Lower lobe of right lung (tissue), 2 donors: ENCODE data around the gene AP1M1. TPM values are rescaled to one million over a fixed set of nuclear protein-coding genes. Genes with fewer than 3 reads are reported as not detected.

ENCODE experiments used
- ATAC-seq, 2 donors: fragments of 200-7000 bp; cut with Tn5 transposase; one replicate each; pipeline ENCODE4 v1.9.1; 2020 to 2022; ENCODE audit warnings: mild to moderate bottlenecking in 2 of 2, moderate library complexity in 2 of 2
- DNase-seq: peaks from one replicate; pipeline ENCODE4 v3.0.0-alpha.2; 2020
- H3K27ac ChIP-seq: fragments of 200-600 bp; one replicate; pipeline ENCODE4 v1.8.0; 2022
- H3K27me3 ChIP-seq: fragments of 200-600 bp; one replicate; pipeline ENCODE4 v1.8.0; 2022; ENCODE audit warnings: low read depth
- H3K36me3 ChIP-seq: fragments of 200-600 bp; one replicate; pipeline ENCODE4 v1.8.0; 2022; ENCODE audit warnings: mild to moderate bottlenecking
- H3K4me1 ChIP-seq: fragments of 200-600 bp; one replicate; pipeline ENCODE4 v1.8.0; 2022
- H3K4me3 ChIP-seq: fragments of 200-600 bp; one replicate; pipeline ENCODE4 v1.8.0; 2022; ENCODE audit warnings: mild to moderate bottlenecking
- H3K9me3 ChIP-seq: fragments of 200-600 bp; one replicate; pipeline ENCODE4 v1.8.0; 2022
- CTCF ChIP-seq: fragments of 200-600 bp; IDR thresholded peaks from one replicate; pipeline ENCODE4 v1.8.0; 2022; ENCODE audit warnings: antibody characterized with exemption, mild to moderate bottlenecking
- intact Hi-C: fragments of 100-400 bp; cut with DNase I; formaldehyde crosslinking; loops from one replicate; pipeline ENCODE4 v1.11.0; 2022
- long read RNA-seq: library from polyadenylated mRNA; unstranded; transcript quantifications from one replicate; pipeline ENCODE4 v2.0.0, GENCODE V29; 2021
- total RNA-seq: library from RNA; stranded (reverse); fragmentation: NEBNext Ultra II Directional; extraction: Animal tissue kit (Norgen Biotek cat#: 25700); gene quantifications from one replicate; pipeline ENCODE4 v1.2.1, GENCODE V29; 2021
- donor health status: DM: no; HTN: yes; CAD: no; lungs with severe emphysema.

AP1M1 gene
- total RNA-seq = 66.0 TPM
- long read RNA-seq, full-length matches to known transcripts = 116 of 144 reads
- long read RNA-seq, partial matches to known transcripts = 17 of 144 reads
- long read RNA-seq, other reads (novel, unspliced or antisense) = 11 of 144 reads

GRCh38 chr19:16197622-16198369 lies at the start of gene AP1M1:
Gene AP1M1, plus strand, starts transcription at chr19:16197911. Its CDS starts 116 bp downstream, at chr19:16198027.
- Histone ChIP-seq H3K4me3 (peak within 1 kb of the TSS; percentile 71), H3K27me3 (no peaks in the 10 kb centered on the region), H3K36me3 (peaks cover 30% of the 10 kb centered on the region), H3K4me1 (peaks cover 33% of the 10 kb centered on the region), H3K9me3 (no peaks in the 10 kb centered on the region), H3K27ac (peak within 1 kb of the TSS; percentile 81)
- intact Hi-C loops = no loop called here
- DNase-seq (peak; percentile 99), ATAC-seq (peak; percentile 93 to 95)
- TF ChIP-seq CTCF = no peak

GRCh38 chr19:16148443-16149229 lies 49.1 kb upstream of the AP1M1 start:
- no peak for DNase-seq
- TF ChIP-seq CTCF = no peak
- Histone ChIP-seq H3K4me1 (peaks cover 4% of the 10 kb centered on the region), H3K27ac (peak overlapping the region; percentile 33), H3K27me3 (peaks cover under 1% of the 10 kb centered on the region), H3K36me3 (peaks cover 12% of the 10 kb centered on the region), H3K9me3 (no peaks in the 10 kb centered on the region), H3K4me3 (no peak overlapping the region)
- intact Hi-C loops = no loop called here
- peak in 1 of 2 donors; percentile 18 for ATAC-seq

- no peak overlapping the region for H3K4me3 ChIP-seq
- H3K27me3 ChIP-seq = no peaks in the 10 kb centered on the region
- no peak overlapping the region for H3K27ac ChIP-seq
- intact Hi-C loops = no loop called here
- ATAC-seq = no peak
- TF ChIP-seq CTCF = no peak
- no peak for DNase-seq
- H3K9me3 ChIP-seq = no peaks in the 10 kb centered on the region
- peaks cover 32% of the 10 kb centered on the region for H3K36me3 ChIP-seq
- no peaks in the 10 kb centered on the region for H3K4me1 ChIP-seq
These were observed 44.0 kb upstream of the AP1M1 start for GRCh38 chr19:16153582-16154336.

- intact Hi-C loops = no loop called here
- Histone ChIP-seq H3K27ac (no peak overlapping the region), H3K36me3 (peaks cover 28% of the 10 kb centered on the region), H3K27me3 (no peaks in the 10 kb centered on the region), H3K9me3 (no peaks in the 10 kb centered on the region), H3K4me1 (no peaks in the 10 kb centered on the region), H3K4me3 (no peak overlapping the region)
- no peak for DNase-seq
- ATAC-seq = no peak
- TF ChIP-seq CTCF = no peak
These were observed 43.2 kb upstream of the AP1M1 start for GRCh38 chr19:16154557-16154956.

- no peak overlapping the region for H3K27ac ChIP-seq
- DNase-seq = no peak
- TF ChIP-seq CTCF = no peak
- H3K36me3 ChIP-seq = peaks cover 28% of the 10 kb centered on the region
- H3K4me3 ChIP-seq = no peak overlapping the region
- H3K27me3 ChIP-seq = no peaks in the 10 kb centered on the region
- intact Hi-C loops = no loop called here
- no peaks in the 10 kb centered on the region for H3K9me3 ChIP-seq
- H3K4me1 ChIP-seq = no peaks in the 10 kb centered on the region
- no peak for ATAC-seq
These were observed 42.6 kb upstream of the AP1M1 start for GRCh38 chr19:16155128-16155527.
